Activated naive CD4-positive, alpha-beta T cell treated with anti-CD3 and anti-CD28 coated beads, Interleukin-2, amount 10 ng/mL, durations not matched to agents 7 days and 5 days (primary cell): ENCODE measurements around the gene LTBP4.
A peak's percentile ranks its signal among the peaks of the same experiment; 100 is the strongest.

Experiments used
- CTCF ChIA-PET: fragments of 350-600 bp; sonication (Branson Sonifier 250); formaldehyde crosslinking; loops from one replicate; lab custom pipeline; 2021; ENCODE audit warnings: antibody characterized with exemption; lab: Charles Lee
- DNase-seq: peaks from one replicate; pipeline ENCODE4 v3.0.0-alpha.2; 2020
- H3K27ac Mint-ChIP-seq: one replicate; pipeline ENCODE4 v1.8.0; 2021; ENCODE audit warnings: mild to moderate bottlenecking, moderate library complexity, mixed read lengths
- H3K27me3 Mint-ChIP-seq: one replicate; pipeline ENCODE4 v1.8.0; 2021; ENCODE audit warnings: mild to moderate bottlenecking, mixed read lengths
- H3K36me3 Mint-ChIP-seq: one replicate; pipeline ENCODE4 v1.8.0; 2021; ENCODE audit warnings: mixed read lengths
- H3K4me1 Mint-ChIP-seq: one replicate; pipeline ENCODE4 v1.8.0; 2021; ENCODE audit warnings: mixed read lengths
- H3K4me3 Mint-ChIP-seq: one replicate; pipeline ENCODE4 v1.8.0; 2021; ENCODE audit warnings: mild to moderate bottlenecking, moderate library complexity, mixed read lengths
- H3K9me3 Mint-ChIP-seq: one replicate; pipeline ENCODE4 v1.8.0; 2021; ENCODE audit warnings: mixed read lengths

Gene LTBP4

DNA sequence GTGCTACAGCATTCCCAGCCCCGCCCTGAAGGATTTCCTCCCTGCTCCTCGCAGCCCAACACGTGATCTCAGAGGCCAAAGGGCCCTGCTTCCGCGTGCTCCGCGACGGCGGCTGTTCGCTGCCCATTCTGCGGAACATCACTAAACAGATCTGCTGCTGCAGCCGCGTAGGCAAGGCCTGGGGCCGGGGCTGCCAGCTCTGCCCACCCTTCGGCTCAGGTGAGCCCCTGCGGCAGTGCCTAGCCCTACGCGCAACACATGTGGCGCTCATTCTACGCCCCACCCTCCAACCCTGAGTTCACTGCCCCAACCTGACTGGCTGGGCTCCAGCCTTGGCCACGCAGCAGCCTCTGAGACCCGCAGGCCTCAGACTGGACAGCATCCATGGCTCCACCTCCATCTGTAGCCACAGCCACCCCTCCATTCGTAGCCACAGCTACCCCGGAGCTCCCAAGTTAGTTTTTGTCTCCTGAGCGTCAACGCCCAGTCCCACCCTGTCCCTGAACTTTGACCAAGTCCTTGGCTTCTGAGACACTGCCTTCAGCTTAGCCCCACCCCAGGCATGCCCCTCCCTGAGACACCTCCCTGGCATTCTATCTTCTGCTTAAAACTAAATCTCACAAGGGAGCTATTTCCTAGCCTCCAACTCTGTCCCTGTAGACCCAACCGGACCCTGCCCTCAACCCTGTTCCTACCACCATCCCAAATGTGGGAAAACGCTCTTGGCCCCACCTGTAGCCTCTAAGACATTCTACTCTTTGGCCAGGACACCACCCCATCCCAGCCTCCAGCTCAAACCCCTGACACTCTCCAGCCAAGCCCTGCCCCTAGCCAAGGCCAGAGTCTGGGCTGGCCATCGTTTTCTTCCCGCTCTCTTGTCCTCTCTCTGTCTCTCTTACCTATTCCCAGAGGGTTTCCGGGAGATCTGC, 6.4 kb downstream of the LTBP4 start:
- peaks cover 16% of the 10 kb centered on the region for H3K27me3 Mint-ChIP-seq
- no peak for DNase-seq
- H3K4me1 Mint-ChIP-seq = peaks cover 95% of the 10 kb centered on the region
- peak overlapping the region; percentile 70 for H3K27ac Mint-ChIP-seq
- peaks cover 6% of the 10 kb centered on the region for H3K36me3 Mint-ChIP-seq
- CTCF ChIA-PET = interaction anchor here (6.1 kb wide), 1 partner anchor 27 kb away, joined by 72 read pairs; no protein-coding TSS in a partner anchor
- no peaks in the 10 kb centered on the region for H3K9me3 Mint-ChIP-seq
- H3K4me3 Mint-ChIP-seq = peak overlapping the region; percentile 64

GRCh38 chr19:40608240-40608621, 7.1 kb downstream of the LTBP4 start:
- Mint-ChIP-seq H3K36me3 (peaks cover 6% of the 10 kb centered on the region), H3K9me3 (no peaks in the 10 kb centered on the region), H3K27me3 (peaks cover 10% of the 10 kb centered on the region), H3K4me3 (peak overlapping the region; percentile 75), H3K27ac (peak overlapping the region; percentile 70), H3K4me1 (peaks cover 94% of the 10 kb centered on the region)
- DNase-seq = no peak
- CTCF ChIA-PET = interaction anchor here (1.3 kb wide), 1 partner anchor 27 kb away, joined by 5 read pairs; no protein-coding TSS in a partner anchor

DNA sequence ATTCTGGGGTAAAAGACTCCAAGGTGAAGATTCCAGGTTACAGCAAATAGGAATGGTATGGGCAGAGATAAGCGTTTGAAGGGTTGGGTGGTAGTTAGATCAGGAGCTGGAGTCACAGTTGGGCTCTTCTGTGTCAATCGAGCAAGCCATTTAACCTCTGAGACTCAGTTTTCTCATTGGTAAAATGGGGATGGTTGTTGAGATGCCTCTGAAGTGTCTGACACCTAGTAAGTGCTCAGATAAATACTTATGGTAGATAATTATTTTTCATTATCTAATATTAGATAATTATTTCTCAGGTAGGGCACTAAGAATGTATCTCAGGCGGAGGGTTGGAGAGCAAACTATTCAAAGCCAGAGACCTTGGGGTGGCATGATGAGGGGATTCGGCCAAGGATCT, 7.8 kb downstream of the LTBP4 start:
- CTCF ChIA-PET = interaction anchor here (1.3 kb wide), 1 partner anchor 26 kb away, joined by 5 read pairs; no protein-coding TSS in a partner anchor
- no peaks in the 10 kb centered on the region for H3K9me3 Mint-ChIP-seq
- DNase-seq = no peak
- peaks cover 6% of the 10 kb centered on the region for H3K36me3 Mint-ChIP-seq
- H3K27me3 Mint-ChIP-seq = peaks cover 2% of the 10 kb centered on the region
- H3K27ac Mint-ChIP-seq = peak overlapping the region; percentile 87
- peak overlapping the region; percentile 75 for H3K4me3 Mint-ChIP-seq
- peaks cover 94% of the 10 kb centered on the region for H3K4me1 Mint-ChIP-seq

DNA sequence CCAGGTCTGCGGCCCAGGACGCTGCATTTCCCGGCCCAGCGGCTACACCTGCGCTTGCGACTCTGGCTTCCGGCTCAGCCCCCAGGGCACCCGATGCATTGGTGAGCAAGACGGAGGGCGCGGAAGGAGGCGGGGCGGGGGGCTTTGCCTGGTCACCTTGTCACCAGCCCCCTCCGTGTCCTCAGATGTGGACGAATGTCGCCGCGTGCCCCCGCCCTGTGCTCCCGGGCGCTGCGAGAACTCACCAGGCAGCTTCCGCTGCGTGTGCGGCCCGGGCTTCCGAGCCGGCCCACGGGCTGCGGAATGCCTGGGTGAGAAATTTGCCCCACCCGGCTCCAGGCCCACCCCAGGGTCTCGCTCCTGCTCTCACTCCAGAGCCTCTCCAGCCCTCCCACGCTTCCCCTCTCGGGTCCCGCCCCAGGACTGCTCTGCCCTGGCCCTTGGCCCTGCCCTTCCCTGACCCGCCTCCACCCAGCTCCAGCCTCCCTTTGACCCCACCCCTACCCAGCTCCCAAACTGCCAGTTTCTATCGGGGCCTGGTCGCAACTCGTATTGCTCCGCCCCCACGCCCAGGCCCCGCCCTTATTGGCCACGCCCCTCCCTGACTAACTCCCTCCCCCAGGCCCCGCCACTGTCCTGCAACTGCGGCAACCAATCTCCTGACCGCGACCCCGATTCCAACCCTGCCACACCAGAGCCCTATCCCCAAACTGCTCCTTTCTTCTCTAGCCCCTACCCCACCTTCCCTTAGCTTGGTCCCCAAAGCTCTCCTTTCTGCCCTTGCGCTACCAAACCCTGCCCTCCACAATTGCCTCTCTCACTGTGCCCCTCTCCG, 8.6 kb downstream of the LTBP4 start:
- peak overlapping the region; percentile 87 for H3K27ac Mint-ChIP-seq
- H3K4me1 Mint-ChIP-seq = peaks cover 94% of the 10 kb centered on the region

GRCh38 chr19:40610396-40611064, 9.4 kb downstream of the LTBP4 start:
- H3K4me1 Mint-ChIP-seq = peaks cover 94% of the 10 kb centered on the region

More for the DNA sequence above, 8.6 kb downstream of the LTBP4 start:
- H3K36me3 Mint-ChIP-seq = peaks cover 9% of the 10 kb centered on the region
- H3K9me3 Mint-ChIP-seq = no peaks in the 10 kb centered on the region
- H3K27me3 Mint-ChIP-seq = no peaks in the 10 kb centered on the region
- CTCF ChIA-PET = interaction anchor here (0.6 to 1.3 kb wide), 5 partner anchors 23 to 189 kb away, joined by 3 to 5 read pairs (median 3); no protein-coding TSS in a partner anchor
- peak overlapping the region; percentile 75 for H3K4me3 Mint-ChIP-seq
- DNase-seq = peak; percentile 93

GRCh38 chr19:40611096-40611495, 9.9 kb downstream of the LTBP4 start:
- DNase-seq = no peak
- Mint-ChIP-seq H3K4me1 (peaks cover 93% of the 10 kb centered on the region), H3K27me3 (no peaks in the 10 kb centered on the region), H3K4me3 (peak overlapping the region; percentile 75), H3K27ac (peak overlapping the region; percentile 87), H3K36me3 (peaks cover 12% of the 10 kb centered on the region), H3K9me3 (no peaks in the 10 kb centered on the region)
- CTCF ChIA-PET = no interaction called here

More at GRCh38 chr19:40610396-40611064, 9.4 kb downstream of the LTBP4 start:
- H3K27ac Mint-ChIP-seq = peak overlapping the region; percentile 87
- H3K4me3 Mint-ChIP-seq = peak overlapping the region; percentile 75
- H3K27me3 Mint-ChIP-seq = no peaks in the 10 kb centered on the region
- DNase-seq = peak; percentile 69
- H3K36me3 Mint-ChIP-seq = peaks cover 10% of the 10 kb centered on the region
- H3K9me3 Mint-ChIP-seq = no peaks in the 10 kb centered on the region
- CTCF ChIA-PET = interaction anchor here (0.6 to 1.2 kb wide), 4 partner anchors 23 to 190 kb away, joined by 3 to 5 read pairs (median 3); no protein-coding TSS in a partner anchor

DNA sequence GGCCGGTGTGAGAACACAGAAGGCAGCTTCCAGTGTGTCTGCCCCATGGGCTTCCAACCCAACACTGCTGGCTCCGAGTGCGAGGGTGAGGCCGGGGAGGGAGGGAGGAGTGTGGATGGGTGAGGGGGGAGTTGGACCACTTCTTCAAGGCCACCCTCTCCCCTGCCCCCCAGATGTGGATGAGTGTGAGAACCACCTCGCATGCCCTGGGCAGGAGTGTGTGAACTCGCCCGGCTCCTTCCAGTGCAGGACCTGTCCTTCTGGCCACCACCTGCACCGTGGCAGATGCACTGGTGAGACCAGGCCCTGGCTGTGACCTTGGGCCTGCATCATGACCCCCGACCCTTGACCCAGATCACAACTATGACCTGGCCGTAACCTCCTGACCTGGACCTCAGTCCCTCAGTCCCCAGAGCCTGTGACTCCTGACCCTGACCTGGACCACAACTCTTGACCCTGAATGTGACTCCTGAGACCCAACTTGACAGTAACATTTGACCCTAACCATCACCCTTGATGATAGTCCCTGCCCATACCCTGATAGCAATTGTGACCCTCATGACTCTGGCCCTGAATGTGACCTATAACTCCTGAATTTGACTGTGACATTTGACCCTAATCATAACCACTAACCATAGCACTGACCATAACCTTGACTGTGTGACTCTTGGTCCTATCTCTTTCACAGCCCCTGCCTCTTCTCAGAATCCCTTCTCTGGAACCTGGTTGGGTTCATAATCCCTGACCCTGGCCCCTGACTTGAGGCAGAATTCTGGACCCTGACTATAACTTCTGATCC, 10.9 kb downstream of the LTBP4 start:
- CTCF ChIA-PET = interaction anchor here (0.8 kb wide), 1 partner anchor 88 kb away, joined by 4 read pairs; no protein-coding TSS in a partner anchor
- H3K36me3 Mint-ChIP-seq = peaks cover 16% of the 10 kb centered on the region
- H3K4me3 Mint-ChIP-seq = peak overlapping the region; percentile 82
- H3K27ac Mint-ChIP-seq = peak overlapping the region; percentile 56
- H3K27me3 Mint-ChIP-seq = no peaks in the 10 kb centered on the region
- DNase-seq = no peak
- H3K4me1 Mint-ChIP-seq = peaks cover 83% of the 10 kb centered on the region
- H3K9me3 Mint-ChIP-seq = no peaks in the 10 kb centered on the region

- H3K27ac Mint-ChIP-seq = peak overlapping the region; percentile 88
- no peaks in the 10 kb centered on the region for H3K9me3 Mint-ChIP-seq
- H3K4me1 Mint-ChIP-seq = peaks cover 73% of the 10 kb centered on the region
- no peaks in the 10 kb centered on the region for H3K27me3 Mint-ChIP-seq
- peaks cover 14% of the 10 kb centered on the region for H3K36me3 Mint-ChIP-seq
- peak overlapping the region; percentile 82 for H3K4me3 Mint-ChIP-seq
- CTCF ChIA-PET = interaction anchor here (0.8 to 1.4 kb wide), 3 partner anchors 9 to 89 kb away, joined by 4 to 9 read pairs (median 6); no protein-coding TSS in a partner anchor
- peak; percentile 82 for DNase-seq
Measured at GRCh38 chr19:40612831-40613689, 11.9 kb downstream of the LTBP4 start.

GRCh38 chr19:40613690-40614621, 12.8 kb downstream of the LTBP4 start:
- CTCF ChIA-PET = interaction anchor here (0.7 to 2.9 kb wide), 5 partner anchors 10 to 309 kb away, joined by 4 to 23 read pairs (median 6); no protein-coding TSS in a partner anchor
- Mint-ChIP-seq H3K27me3 (no peaks in the 10 kb centered on the region), H3K36me3 (peaks cover 13% of the 10 kb centered on the region), H3K4me1 (peaks cover 64% of the 10 kb centered on the region), H3K27ac (peak overlapping the region; percentile 88), H3K4me3 (peak overlapping the region; percentile 82), H3K9me3 (no peaks in the 10 kb centered on the region)
- peak; percentile 92 for DNase-seq

GRCh38 chr19:40614622-40615411, 13.6 kb downstream of the LTBP4 start:
- Mint-ChIP-seq H3K36me3 (peaks cover 19% of the 10 kb centered on the region), H3K4me1 (peaks cover 55% of the 10 kb centered on the region), H3K4me3 (peak overlapping the region; percentile 82), H3K9me3 (no peaks in the 10 kb centered on the region), H3K27me3 (no peaks in the 10 kb centered on the region), H3K27ac (peak overlapping the region; percentile 88)
- DNase-seq = peak; percentile 88
- CTCF ChIA-PET = interaction anchor here (0.6 to 2.9 kb wide), 4 partner anchors 20 to 416 kb away, joined by 3 to 23 read pairs (median 4); no protein-coding TSS in a partner anchor
